Femur (tissue), 1 donor: ENCODE data around the gene RYR1.

ENCODE experiments used
- DNase-seq: peaks from one replicate; pipeline ENCODE4 v3.0.0-alpha.2; 2017

Gene RYR1

GRCh38 chr19:38519168-38519567, 85.7 kb downstream of the RYR1 start:
- DNase-seq = no peak

- DNase-seq = no peak
Observed at GRCh38 chr19:38519988-38520387, 86.5 kb downstream of the RYR1 start.

- DNase-seq = no peak
Observed at GRCh38 chr19:38522915-38523314, 89.4 kb downstream of the RYR1 start.

- no peak for DNase-seq
Observed at GRCh38 chr19:38523319-38523718, 89.8 kb downstream of the RYR1 start.

- no peak for DNase-seq
Observed at GRCh38 chr19:38524369-38524768, 90.9 kb downstream of the RYR1 start.

- no peak for DNase-seq
Observed at GRCh38 chr19:38524994-38525634, 91.6 kb downstream of the RYR1 start.

GRCh38 chr19:38526430-38526829, 92.9 kb downstream of the RYR1 start:
- DNase-seq = no peak

- no peak for DNase-seq
Observed at GRCh38 chr19:38527466-38528136, 94.1 kb downstream of the RYR1 start.

GRCh38 chr19:38528213-38528755, 94.8 kb downstream of the RYR1 start:
- no peak for DNase-seq

GRCh38 chr19:38528931-38529330, 95.4 kb downstream of the RYR1 start:
- no peak for DNase-seq

GRCh38 chr19:38531515-38531914, 98.0 kb downstream of the RYR1 start:
- DNase-seq = no peak

GRCh38 chr19:38532939-38533338, 99.4 kb downstream of the RYR1 start:
- no peak for DNase-seq

- no peak for DNase-seq
Observed at GRCh38 chr19:38534574-38534973, 101.1 kb downstream of the RYR1 start.

- DNase-seq = no peak
Observed at GRCh38 chr19:38535212-38535611, 101.7 kb downstream of the RYR1 start.

- no peak for DNase-seq
Observed at GRCh38 chr19:38537071-38537936, 103.8 kb downstream of the RYR1 start.

GRCh38 chr19:38538386-38538785, 104.9 kb downstream of the RYR1 start:
- DNase-seq = no peak

GRCh38 chr19:38538793-38539528, 105.5 kb downstream of the RYR1 start:
- DNase-seq = no peak

- no peak for DNase-seq
Observed at GRCh38 chr19:38539751-38540150, 106.3 kb downstream of the RYR1 start.

- no peak for DNase-seq
Observed at GRCh38 chr19:38542040-38542439, 108.5 kb downstream of the RYR1 start.

- DNase-seq = no peak
Observed at GRCh38 chr19:38543286-38543806, 109.9 kb downstream of the RYR1 start.

GRCh38 chr19:38543807-38544568, 110.5 kb downstream of the RYR1 start:
- peak; percentile 50 for DNase-seq
